GM19324 (cell line): ENCODE results near the gene ABCA9.

ENCODE experiments used
- ATAC-seq: cut with Tn5 transposase; IDR thresholded peaks from one replicate; pipeline ENCODE4 v1.9.1; 2021; ENCODE audit warnings: mild to moderate bottlenecking, moderate library complexity; ENCODE audit not compliant: unreplicated experiment, low FRiP score

The ABCA9 gene

DNA sequence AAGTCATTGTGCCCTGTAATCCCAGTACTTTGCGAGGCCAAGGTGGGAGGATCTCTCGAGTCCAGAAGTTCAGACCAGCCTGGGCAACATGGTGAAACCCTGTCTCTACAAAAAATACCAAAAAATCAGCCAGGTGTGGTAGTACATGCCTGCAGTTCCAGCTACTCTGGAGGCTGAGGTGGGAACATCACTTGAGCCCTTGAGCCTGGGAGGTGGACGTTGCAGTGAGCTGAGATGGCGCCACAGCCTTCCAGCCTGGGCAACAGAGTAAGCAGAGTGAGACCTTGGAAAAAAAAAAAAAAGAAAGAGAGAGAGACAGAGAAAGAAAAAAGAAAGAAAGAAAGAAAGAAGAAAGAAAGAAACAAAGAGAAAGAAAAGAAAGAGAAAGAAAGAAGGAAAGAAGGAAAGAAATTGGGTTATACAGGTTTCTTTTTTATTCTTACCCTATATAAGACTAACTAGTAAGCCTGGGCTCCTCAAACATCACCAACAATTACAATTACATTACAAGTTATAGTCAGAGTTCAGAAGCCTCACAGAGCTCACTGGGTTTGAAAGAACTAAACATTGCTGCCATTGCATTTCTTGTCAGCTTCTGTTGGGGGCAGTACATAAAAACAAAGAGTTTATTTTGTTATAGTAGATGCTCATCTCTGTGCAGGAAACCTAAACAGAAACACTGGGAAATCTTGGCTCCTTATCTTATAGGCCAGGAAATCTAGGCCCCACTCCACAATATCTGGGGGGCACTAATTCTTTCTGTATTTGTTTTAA, 6.7 kb upstream of the ABCA9 start:
- ATAC-seq: no peak

DNA sequence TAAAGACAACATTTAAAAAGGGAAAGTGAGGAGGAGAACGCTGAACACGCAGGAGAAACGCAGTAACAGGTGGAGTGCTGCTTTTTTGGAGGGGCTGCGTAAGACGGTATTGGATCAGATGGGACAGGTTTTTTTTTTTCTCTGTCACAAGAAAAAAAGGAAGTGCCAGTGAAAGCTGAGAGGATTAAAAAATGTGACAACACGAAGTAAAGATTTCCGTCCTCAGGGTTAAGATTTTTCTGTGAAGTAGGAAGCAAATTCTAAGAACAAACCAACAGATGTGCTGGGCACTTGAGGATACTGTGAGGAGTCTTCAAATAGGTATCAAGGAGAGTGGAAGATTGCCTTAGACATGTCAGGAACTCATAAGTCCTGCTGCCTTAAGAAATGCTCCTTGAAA, 5.8 kb upstream of the ABCA9 start:
- ATAC-seq: no peak

DNA sequence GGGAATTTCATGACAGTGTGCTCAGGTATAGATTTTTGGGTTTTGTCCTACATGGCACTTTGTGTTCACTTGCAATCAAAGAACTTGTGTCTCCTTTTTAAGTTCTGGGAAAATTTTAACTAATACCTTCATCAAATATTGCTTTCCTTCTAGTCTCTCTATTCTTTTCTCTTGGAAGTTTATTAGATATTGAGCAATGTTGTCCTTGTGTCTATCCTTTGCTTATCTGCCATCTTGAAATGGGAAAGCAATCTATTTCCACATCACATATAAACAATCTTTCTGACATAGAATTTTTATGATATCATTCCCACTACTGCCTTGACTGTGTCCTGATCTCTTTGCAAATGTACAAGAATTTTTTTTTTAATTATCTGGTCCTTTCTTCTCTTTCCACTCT, 4.4 kb upstream of the ABCA9 start:
- ATAC-seq: no peak

DNA sequence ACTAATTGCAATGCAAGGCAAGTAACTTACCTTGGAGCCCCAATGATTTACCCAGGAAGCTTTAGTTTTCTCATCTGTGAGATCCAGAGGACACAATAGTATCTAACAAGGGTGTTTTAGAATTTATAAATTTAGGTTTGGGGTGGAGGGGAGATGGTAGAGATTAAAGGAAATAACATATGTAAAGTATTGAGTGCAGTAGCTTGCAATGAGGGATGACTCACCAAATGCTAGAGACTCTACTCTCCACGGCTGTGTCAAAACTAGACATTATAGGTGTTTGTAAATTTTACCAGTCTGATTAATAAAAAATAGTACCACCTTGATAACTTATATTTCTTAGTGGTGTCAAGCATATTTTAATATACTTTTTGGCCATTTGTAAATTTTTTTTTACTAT, 3.7 kb upstream of the ABCA9 start:
- ATAC-seq: no peak

DNA sequence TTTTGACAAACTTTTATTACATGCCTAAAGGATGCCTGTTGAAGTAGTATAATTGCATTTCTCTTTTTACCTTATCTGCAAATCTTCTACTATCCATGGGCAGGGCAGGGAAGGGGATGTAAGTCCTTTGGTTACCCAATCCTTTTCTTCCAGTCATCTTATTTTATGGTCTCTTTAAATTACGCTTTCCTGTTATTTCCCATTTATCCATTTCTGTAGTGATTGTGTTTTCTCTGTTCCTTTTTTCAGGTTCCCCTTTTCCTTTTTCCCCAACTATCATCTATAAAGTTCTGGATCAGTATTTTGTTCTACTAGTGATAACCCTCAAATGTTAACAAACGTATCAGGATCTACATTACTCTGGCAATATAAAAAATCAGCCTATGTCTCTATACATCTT, 3.3 kb upstream of the ABCA9 start:
- no peak for ATAC-seq

DNA sequence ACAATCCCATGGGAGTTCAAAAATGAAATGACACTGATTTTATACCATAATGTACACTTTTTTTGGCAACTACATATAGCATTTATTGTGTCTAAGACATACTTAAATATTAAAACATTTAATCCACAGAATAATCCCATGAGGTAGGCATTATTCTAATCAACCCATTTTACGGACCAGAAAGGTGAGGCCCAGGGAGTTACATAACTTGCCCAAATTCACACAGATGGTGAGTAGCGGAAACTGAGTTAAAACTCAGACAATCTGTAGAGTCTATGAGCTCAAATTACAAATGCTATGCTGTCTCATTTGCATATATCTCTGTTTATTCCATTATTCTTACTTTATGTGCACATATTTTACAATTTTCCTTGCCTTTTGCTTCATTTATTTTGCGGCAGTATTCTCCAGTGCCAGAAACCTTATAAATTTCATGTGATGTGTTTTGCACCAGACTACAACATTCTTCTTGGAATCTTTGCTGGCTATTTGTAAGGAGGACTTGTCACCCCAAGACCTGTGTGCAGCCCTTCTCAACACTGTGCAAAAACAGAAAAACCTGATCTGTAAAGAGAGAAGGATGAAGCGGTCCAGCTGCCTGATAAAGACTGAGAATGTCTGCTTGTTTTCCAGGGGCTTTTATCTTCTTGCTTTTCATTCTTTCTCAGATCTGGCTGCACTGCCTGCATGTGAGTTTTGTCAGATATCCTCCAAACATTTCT, 2.3 kb upstream of the ABCA9 start:
- ATAC-seq: no peak

DNA sequence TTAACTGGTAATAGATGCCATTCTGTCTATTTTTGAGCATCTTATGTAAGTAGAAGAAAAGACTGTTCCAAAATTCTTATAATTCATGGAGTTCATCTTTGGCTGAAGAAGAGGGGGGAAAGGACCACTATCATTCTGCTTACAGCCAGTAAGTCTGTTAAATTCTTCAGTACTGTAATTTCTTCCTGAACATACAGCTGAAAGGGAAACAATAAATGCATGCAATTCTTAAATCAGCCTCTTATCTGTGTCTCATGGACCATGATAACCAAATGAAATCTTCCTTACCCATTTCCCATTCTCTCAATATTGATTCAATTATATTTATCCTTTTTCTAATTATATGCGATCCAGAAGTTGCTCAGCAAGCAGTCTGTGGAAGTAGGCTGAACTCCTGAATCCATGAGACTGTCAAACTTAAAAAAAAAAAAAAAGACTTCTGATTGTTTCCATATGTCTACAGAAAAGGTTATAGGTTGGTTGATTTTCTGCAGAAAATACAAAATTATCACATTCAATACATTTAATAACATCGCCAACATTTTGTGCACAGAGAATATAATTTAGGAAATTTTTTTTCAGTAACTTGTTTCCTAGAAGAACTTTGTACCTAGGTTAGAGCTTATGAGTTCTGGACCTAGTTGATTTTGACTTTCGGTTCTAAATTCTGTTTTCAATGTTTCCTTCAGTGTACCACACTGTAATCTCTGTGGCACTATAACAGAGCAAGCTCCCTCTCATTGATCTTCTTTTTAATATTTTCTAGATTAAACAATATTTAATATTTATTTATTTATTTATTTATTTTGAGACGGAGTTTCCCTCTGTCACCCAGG, 1.2 kb upstream of the ABCA9 start:
- ATAC-seq: no peak

DNA sequence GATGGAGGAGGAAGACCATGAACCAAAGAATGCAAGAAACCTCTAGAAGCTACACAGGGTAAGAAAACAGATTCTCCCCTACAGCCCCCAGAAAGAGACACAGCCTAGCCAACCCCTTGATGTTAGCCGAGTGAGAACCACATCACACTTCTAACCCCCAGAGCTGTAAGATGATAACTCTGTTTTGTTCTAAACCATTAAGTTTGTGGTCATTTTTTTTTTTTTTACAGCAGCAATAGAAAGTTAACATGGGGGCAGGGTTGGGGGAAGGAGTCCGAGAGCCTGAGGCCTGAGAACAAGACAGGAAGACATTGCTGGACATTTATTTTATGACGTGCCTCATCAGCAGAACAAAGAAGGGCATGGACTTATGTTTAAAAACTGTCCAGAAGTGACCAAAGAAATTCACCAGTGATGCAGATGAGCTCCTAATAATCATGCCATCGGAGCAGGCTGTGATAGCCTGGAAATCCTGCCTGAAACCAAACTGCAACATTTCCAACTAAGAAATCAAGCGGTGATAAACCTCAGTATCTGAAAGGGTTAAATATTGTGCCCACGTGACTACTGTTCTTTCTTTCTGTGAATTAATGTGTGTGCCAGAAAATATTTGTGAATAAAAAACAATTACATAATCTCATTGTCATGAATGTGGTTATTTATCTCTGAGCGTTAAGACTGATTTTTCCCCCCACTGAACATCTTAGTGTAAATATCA, 1.1 kb downstream of the ABCA9 start:
- no peak for ATAC-seq

DNA sequence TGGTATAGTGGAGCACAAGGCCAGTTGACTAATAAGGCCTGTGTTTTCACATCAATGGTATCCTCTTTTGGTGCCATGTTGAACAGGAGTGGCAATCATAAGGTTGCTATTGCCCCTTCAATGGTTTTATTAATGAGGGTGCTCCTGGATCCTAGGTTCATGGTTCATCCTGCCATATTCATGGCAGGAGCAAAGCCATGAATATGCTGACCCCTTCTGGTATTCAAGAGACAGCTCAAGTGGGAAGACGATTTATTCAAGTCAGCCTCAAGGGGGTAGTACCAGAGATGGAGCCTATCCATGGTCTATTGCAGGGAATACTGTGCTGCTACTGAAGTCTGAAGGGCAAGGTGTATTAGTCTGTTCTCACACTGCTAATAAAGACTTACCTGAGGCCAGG, 2.6 kb downstream of the ABCA9 start:
- no peak for ATAC-seq

DNA sequence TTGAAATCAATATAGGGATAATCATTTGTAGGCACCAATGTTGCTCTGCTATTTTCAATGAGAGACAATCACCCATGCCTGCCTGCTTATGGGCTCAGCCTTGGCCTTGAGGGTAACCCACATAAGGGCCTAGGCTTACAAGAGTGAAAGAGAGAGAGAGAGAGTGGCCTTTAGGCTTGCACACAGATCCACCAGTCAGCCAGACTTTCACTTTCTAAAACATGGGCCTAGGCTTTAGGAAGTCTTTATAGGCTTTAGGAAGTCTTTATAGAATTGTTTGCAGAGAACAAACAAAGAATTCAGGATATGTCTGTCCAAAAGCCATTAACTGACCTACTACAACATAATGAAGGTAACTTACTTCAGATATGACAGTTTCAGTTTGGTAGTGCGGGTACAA, 3.4 kb downstream of the ABCA9 start:
- ATAC-seq: no peak

DNA sequence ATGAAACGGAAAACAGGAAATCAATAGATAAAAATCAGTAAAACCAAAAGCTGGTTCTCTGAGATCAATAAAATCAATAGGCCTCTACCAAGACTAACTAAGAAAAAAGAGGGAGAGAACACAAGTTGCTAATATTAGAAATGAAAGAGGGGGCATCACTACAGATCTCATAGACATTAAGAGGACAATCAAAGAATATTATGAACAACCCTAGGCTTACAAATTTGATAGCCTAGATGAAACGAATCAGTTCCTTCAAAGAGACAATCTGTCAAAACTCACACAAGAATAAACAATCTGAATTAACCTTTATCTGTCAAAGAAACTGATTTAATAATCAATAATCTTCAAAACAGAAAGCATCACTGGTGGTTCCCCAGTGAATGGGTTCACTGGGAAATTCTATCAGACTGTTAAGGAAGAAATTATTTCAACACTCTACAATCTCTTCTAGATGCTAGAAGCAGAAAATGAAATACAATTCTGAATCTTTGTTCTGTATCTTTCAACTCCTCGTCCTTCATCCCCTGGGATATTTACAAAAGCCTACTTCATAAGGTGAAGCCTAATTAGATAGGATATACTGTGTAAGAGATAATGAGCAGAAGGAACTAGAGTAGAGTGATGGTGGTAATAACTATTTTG, 4.4 kb downstream of the ABCA9 start:
- no peak for ATAC-seq

DNA sequence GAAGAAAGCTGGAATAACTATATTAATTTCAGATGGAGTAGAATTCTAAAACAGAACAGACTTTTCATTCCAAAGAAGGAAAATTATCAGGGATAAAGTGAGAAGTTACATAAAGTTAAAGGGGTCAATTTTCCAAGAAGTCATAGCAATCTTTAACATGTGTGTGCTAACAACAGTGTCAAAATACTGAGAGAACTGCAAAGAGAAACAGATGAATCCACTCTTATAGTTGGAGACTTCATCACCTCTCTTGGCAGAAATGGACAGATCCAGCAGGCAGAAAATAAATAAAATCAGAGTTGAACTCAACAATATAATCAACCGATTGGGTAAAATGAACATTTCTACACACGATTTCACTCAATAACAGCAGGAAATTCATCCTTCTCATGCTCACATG, 5.4 kb downstream of the ABCA9 start:
- ATAC-seq: no peak

DNA sequence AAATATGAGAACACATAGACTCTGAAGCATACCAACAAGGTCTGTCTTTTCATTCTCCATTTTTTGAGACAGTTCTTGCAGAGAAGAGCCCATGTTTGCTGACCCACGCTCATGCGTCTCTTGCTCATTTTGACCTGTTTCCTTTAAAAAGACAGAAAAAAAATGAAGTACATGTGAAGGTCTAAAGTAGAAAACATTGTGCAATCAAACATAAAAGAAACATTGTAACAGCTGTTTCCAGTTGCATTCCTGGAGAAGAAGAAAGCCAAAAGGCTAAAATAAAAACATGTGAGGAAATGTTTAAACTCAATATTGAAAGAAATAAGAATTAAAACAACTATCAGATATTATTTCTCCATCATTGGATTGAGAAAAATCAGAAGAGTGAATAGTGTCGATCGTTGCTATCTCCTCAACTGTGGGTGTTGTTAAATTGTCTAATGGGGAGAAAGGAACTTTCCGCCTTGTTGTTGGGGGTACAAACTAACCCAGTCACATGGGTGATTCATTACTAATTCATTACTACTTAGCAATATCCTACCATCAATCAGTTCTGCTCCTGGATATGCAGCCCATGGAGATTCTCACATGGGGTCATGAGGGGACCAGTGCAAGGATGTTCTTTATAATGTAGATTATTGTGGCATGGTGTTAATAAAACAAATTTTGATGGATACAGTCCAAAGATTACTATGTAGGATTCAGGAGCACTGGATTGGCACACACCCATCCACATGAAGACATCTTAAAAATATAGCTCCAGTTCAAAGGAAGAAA, 9.5 kb downstream of the ABCA9 start:
- no peak for ATAC-seq

DNA sequence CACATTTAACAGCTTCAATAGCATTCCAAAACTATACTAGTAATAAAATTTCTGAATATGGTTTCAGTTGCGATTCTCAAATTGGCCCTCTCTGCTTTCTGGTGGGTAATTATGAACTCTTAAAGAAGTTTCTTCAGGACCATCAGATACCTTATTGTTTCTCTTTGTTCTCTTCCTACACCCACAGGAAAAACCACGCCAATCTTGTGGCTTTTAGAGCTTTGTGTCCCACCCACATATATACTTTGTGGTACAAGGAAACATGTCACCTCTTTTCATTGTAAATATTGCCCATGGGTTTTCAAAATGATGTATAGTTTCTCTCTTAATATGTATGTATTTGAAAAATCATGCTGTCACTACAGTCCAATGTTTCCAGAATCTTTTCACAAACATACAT, 12.1 kb downstream of the ABCA9 start:
- ATAC-seq: no peak

DNA sequence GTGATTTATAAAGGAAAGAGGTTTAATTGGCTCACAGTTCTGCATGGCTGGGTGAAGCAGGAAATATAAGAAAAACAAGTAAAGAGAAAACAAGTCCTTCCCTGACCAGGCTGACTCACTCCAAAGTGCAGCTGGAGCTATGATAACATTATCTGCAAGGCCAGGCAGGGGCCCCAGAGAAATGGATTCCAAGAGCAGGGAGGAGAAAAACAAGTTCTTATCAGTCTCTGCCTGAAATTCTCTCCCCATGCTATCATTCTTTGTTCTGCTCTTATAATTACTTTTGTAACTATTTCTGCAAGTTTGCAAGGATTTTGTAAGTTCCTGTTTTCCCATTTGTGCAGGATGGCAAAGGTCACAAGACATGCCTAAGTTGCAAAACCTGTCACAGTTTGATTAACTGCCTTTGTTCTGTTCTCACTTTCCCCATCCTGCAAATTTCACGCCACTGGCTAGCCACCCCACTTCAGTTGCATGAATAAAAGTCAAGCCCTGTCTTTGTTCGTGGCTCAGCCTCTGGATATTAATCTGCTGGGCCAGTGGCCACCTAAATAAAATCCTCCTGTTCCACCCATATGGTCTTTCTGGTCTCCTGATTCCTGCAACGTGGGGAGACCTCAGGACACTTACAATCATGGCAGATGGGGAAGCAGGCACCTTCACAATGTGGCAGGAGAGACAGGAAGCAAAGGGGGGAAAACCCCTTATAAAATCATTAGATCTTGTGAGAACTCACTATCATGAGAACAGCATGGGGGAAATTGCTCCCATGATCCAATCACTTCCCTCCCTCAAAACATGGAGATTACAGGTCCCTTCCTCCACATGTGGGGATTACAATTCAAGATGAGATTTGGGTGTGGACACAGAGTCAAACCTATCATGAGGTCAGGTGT, 13.1 kb downstream of the ABCA9 start:
- ATAC-seq: no peak

DNA sequence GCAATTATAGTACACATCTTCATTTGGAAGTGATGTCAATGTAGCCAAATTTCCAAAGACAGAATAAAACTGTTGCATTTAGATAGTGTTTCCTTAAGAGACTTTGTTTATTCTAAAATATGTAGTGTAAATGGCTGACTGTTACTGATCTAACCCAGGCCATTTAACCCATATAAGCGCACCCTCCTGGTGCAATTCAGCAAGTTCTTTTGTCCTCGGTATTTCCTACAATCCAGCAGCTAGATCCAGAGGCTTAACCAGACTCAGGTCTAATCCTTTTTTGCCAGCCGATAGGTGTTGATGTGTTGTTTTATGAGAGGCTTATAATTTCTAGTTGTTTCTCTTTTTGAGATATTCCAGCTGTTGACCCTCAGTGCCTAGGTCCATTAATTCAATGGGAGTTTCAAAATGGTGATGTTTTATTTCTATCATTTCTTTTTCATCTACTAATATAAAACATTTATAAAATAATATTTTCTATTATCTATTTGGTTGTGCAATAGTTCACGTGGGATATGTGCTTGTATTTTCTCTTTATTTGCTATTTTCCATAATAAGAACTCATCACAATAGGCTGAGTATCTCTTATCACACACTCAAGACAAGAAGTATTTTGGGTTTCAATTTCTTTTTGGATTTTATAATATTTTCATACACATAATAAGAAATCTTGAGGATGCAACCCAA, 14.5 kb downstream of the ABCA9 start:
- ATAC-seq: no peak

DNA sequence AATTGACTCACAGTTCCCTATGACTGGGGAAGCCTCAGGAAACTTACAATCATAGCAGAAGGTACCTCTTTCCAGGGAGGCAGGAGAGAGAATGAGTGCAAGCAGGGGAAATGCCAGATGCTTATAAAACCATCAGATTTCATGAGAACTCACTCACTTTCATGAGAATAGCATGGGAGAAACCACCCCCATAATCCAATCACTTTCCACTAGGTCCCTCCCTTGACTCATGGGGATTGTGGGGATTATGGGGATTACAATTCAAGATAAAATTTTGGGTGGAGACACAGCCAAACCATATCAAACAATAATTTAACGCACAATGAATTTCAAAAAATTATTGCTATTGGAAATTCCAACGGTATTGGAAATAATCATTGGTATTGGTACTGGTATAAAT, 15.1 kb downstream of the ABCA9 start:
- no peak for ATAC-seq

DNA sequence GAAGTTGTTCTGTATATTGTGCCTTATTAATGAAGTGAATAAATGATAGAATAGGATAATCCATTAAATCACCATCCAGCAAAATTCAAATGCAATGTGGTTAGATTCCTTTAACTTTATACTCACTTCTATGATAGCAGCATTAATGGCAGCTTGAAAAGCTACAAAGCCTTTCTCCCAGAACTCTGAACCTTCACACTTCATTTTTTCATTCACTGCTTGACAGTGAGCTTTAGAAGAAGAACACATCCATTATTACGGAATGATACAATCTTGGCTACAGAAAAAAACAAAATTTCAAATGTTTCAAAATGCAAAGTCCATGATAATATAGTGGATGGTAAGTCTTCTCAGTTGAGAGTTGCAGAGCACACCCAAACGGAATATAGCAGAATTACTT, 16.4 kb downstream of the ABCA9 start:
- ATAC-seq: no peak
